Upper lobe of left lung (tissue), 4 donors: ENCODE data around the gene CNTNAP2.
"Not testable (repeated sequence)": the region's sequence is repeated elsewhere in the genome, so short reads cannot be mapped to it uniquely, and the experiment has no call there.

ENCODE experiments used
- CTCF ChIP-seq, 6 experiments: fragments of 450-650 bp in 4 of 6; fragments of 200-600 bp in 2 of 6; sonication (generic) in 2 of 6; IDR thresholded peaks; one replicate each; pipeline ENCODE4 v1.5.1; 2016 to 2019; ENCODE audit warnings: antibody characterized with exemption in 6 of 6
- EP300 ChIP-seq, 4 donors: sonication (generic); formaldehyde crosslinking; IDR thresholded peaks; one replicate each; pipeline ENCODE4 v1.5.1; 2017; ENCODE audit warnings: antibody characterized with exemption in 4 of 4, control low read depth in 2 of 4
- POLR2A ChIP-seq, 4 donors: fragments of 450-650 bp; IDR thresholded peaks; one replicate each; pipeline ENCODE4 v1.5.1; 2016 to 2017; ENCODE audit warnings: antibody characterized with exemption in 4 of 4, mild to moderate bottlenecking in 2 of 4
- POLR2AphosphoS5 ChIP-seq, 2 donors: sonication (generic); formaldehyde crosslinking; IDR thresholded peaks; one replicate each; pipeline ENCODE4 v1.5.1; 2017; ENCODE audit warnings: antibody characterized with exemption in 2 of 2

GRCh38 chr7:146248744-146249143 lies 132.1 kb downstream of the CNTNAP2 start:
- not testable (repeated sequence) for TF ChIP-seq POLR2AphosphoS5, CTCF, POLR2A, EP300 (IDR thresholded peaks at IDR 0.05)
